Measurements from ENCODE around the gene LRGUK.

LRGUK gene

GRCh38 chr7:134122980-134123379, 4.2 kb upstream of the LRGUK start:
- DNase-seq (ENCODE audit: low read depth in 1 of 2, low spot score in 1 of 2), result no peak

- DNase-seq (ENCODE audit: low read depth in 1 of 2, low spot score in 1 of 2), result no peak
Observed at GRCh38 chr7:134126146-134126545, 994 bp upstream of the LRGUK start.

- no peak for DNase-seq (ENCODE audit: low read depth in 1 of 2, low spot score in 1 of 2)
Observed at GRCh38 chr7:134126596-134126965, 559 bp upstream of the LRGUK start.

- DNase-seq (ENCODE audit: low read depth in 1 of 2, low spot score in 1 of 2), result no peak
Observed at GRCh38 chr7:134128829-134129228, 1.7 kb downstream of the LRGUK start.

GRCh38 chr7:134129856-134130523, 2.9 kb downstream of the LRGUK start:
- DNase-seq (ENCODE audit: low read depth in 1 of 2, low spot score in 1 of 2), result no peak

- no peak for DNase-seq (ENCODE audit: low read depth in 1 of 2, low spot score in 1 of 2)
Observed at GRCh38 chr7:134134004-134134403, 6.9 kb downstream of the LRGUK start.

- DNase-seq (ENCODE audit: low read depth in 1 of 2, low spot score in 1 of 2), result peak in 1 of 2 donors; percentile 10
Observed at GRCh38 chr7:134140889-134141867, 14.0 kb downstream of the LRGUK start.

GRCh38 chr7:134141868-134142264, 14.7 kb downstream of the LRGUK start:
- no peak for DNase-seq (ENCODE audit: low read depth in 1 of 2, low spot score in 1 of 2)

GRCh38 chr7:134153493-134154136, 26.5 kb downstream of the LRGUK start:
- no peak for DNase-seq (ENCODE audit: low read depth in 1 of 2, low spot score in 1 of 2)

GRCh38 chr7:134154581-134155130, 27.5 kb downstream of the LRGUK start:
- DNase-seq (ENCODE audit: low read depth in 1 of 2, low spot score in 1 of 2), result no peak

- DNase-seq (ENCODE audit: low read depth in 1 of 2, low spot score in 1 of 2), result no peak
Observed at GRCh38 chr7:134155206-134155605, 28.1 kb downstream of the LRGUK start.

- DNase-seq (ENCODE audit: low read depth in 1 of 2, low spot score in 1 of 2), result no peak
Observed at GRCh38 chr7:134155871-134156270, 28.7 kb downstream of the LRGUK start.

- DNase-seq (ENCODE audit: low read depth in 1 of 2, low spot score in 1 of 2), result no peak
Observed at GRCh38 chr7:134165252-134165651, 38.1 kb downstream of the LRGUK start.

- DNase-seq (ENCODE audit: low read depth in 1 of 2, low spot score in 1 of 2), result no peak
Observed at GRCh38 chr7:134167250-134167649, 40.1 kb downstream of the LRGUK start.

- no peak for DNase-seq (ENCODE audit: low read depth in 1 of 2, low spot score in 1 of 2)
Observed at GRCh38 chr7:134167841-134168240, 40.7 kb downstream of the LRGUK start.

- DNase-seq (ENCODE audit: low read depth in 1 of 2, low spot score in 1 of 2), result no peak
Observed at GRCh38 chr7:134174795-134175261, 47.7 kb downstream of the LRGUK start.

GRCh38 chr7:134175334-134176036, 48.3 kb downstream of the LRGUK start:
- no peak for DNase-seq (ENCODE audit: low read depth in 1 of 2, low spot score in 1 of 2)

GRCh38 chr7:134176037-134176350, 48.9 kb downstream of the LRGUK start:
- no peak for DNase-seq (ENCODE audit: low read depth in 1 of 2, low spot score in 1 of 2)

- no peak for DNase-seq (ENCODE audit: low read depth in 1 of 2, low spot score in 1 of 2)
Observed at GRCh38 chr7:134179036-134180011, 52.2 kb downstream of the LRGUK start.

- DNase-seq (ENCODE audit: low read depth in 1 of 2, low spot score in 1 of 2), result no peak
Observed at GRCh38 chr7:134180376-134180775, 53.2 kb downstream of the LRGUK start.
